Germinal center (tissue), 1 donor: ENCODE results near the gene ERC1.
"Not testable (repeated sequence)": the region's sequence is repeated elsewhere in the genome, so short reads cannot be mapped to it uniquely, and the experiment has no call there.

Experiments used
- DNase-seq: peaks from one replicate; pipeline ENCODE4 v3.0.0; 2012; ENCODE audit warnings: mixed read lengths, low spot score

ERC1 gene

GRCh38 chr12:1222858-1223639, 232.0 kb downstream of the ERC1 start:
- no peak for DNase-seq

GRCh38 chr12:1226951-1227350, 235.9 kb downstream of the ERC1 start:
- DNase-seq, result no peak

GRCh38 chr12:1234073-1234472, 243.1 kb downstream of the ERC1 start:
- no peak for DNase-seq

GRCh38 chr12:1246637-1247036, 255.6 kb downstream of the ERC1 start:
- DNase-seq, result no peak

GRCh38 chr12:1250641-1251040, 259.6 kb downstream of the ERC1 start:
- no peak for DNase-seq

- DNase-seq, result no peak
Measured at GRCh38 chr12:1252758-1253157, 261.7 kb downstream of the ERC1 start.

GRCh38 chr12:1255125-1255524, 264.1 kb downstream of the ERC1 start:
- not testable (repeated sequence) for DNase-seq

- DNase-seq, result not testable (repeated sequence)
Measured at GRCh38 chr12:1255854-1256253, 264.8 kb downstream of the ERC1 start.

- no peak for DNase-seq
Measured at GRCh38 chr12:1256285-1256684, 265.3 kb downstream of the ERC1 start.

GRCh38 chr12:1256991-1257390, 266.0 kb downstream of the ERC1 start:
- DNase-seq, result no peak

GRCh38 chr12:1262011-1262410, 271.0 kb downstream of the ERC1 start:
- DNase-seq, result no peak

GRCh38 chr12:1267243-1267642, 276.2 kb downstream of the ERC1 start:
- DNase-seq, result no peak

- DNase-seq, result no peak
Measured at GRCh38 chr12:1272142-1272541, 281.1 kb downstream of the ERC1 start.

GRCh38 chr12:1273051-1273450, 282.0 kb downstream of the ERC1 start:
- DNase-seq, result no peak

- no peak for DNase-seq
Measured at GRCh38 chr12:1277905-1278304, 286.9 kb downstream of the ERC1 start.

- DNase-seq, result no peak
Measured at GRCh38 chr12:1279050-1279449, 288.0 kb downstream of the ERC1 start.

- no peak for DNase-seq
Measured at GRCh38 chr12:1280059-1280458, 289.0 kb downstream of the ERC1 start.

- DNase-seq, result no peak
Measured at GRCh38 chr12:1281683-1282366, 290.8 kb downstream of the ERC1 start.

GRCh38 chr12:1282670-1283315, 291.8 kb downstream of the ERC1 start:
- no peak for DNase-seq

- no peak for DNase-seq
Measured at GRCh38 chr12:1283316-1283715, 292.3 kb downstream of the ERC1 start.

- no peak for DNase-seq
Measured at GRCh38 chr12:1284611-1285010, 293.6 kb downstream of the ERC1 start.

- no peak for DNase-seq
Measured at GRCh38 chr12:1287446-1287975, 296.5 kb downstream of the ERC1 start.

- DNase-seq, result no peak
Measured at GRCh38 chr12:1288333-1288732, 297.3 kb downstream of the ERC1 start.
